GM18861 (cell line): ENCODE results near the gene ZDHHC14.
"Not testable (repeated sequence)": the region's sequence is repeated elsewhere in the genome, so short reads cannot be mapped to it uniquely, and the experiment has no call there.

ENCODE experiments used
- ATAC-seq: cut with Tn5 transposase; IDR thresholded peaks from one replicate; pipeline ENCODE4 v1.9.1; 2021; ENCODE audit not compliant: unreplicated experiment

The ZDHHC14 gene

GRCh38 chr6:157681041-157681650 is 300.2 kb downstream of the ZDHHC14 start:
- no peak for ATAC-seq

GRCh38 chr6:157682856-157683481 is 302.0 kb downstream of the ZDHHC14 start:
- no peak for ATAC-seq

GRCh38 chr6:157683707-157684106 is 302.7 kb downstream of the ZDHHC14 start:
- no peak for ATAC-seq

- no peak for ATAC-seq
These were observed 303.8 kb downstream of the ZDHHC14 start for GRCh38 chr6:157684620-157685299.

- no peak for ATAC-seq
These were observed 304.7 kb downstream of the ZDHHC14 start for GRCh38 chr6:157685596-157686280.

GRCh38 chr6:157688275-157688959 is 307.4 kb downstream of the ZDHHC14 start:
- ATAC-seq = no peak

- no peak for ATAC-seq
These were observed 308.1 kb downstream of the ZDHHC14 start for GRCh38 chr6:157688960-157689599.

- ATAC-seq = no peak
These were observed 308.9 kb downstream of the ZDHHC14 start for GRCh38 chr6:157689875-157690274.

- ATAC-seq = no peak
These were observed 309.6 kb downstream of the ZDHHC14 start for GRCh38 chr6:157690441-157691210.

GRCh38 chr6:157691621-157692020 is 310.6 kb downstream of the ZDHHC14 start:
- ATAC-seq = not testable (repeated sequence)

- ATAC-seq = no peak
These were observed 312.9 kb downstream of the ZDHHC14 start for GRCh38 chr6:157693867-157694266.

- no peak for ATAC-seq
These were observed 314.5 kb downstream of the ZDHHC14 start for GRCh38 chr6:157695301-157696040.

GRCh38 chr6:157699777-157700636 is 319.0 kb downstream of the ZDHHC14 start:
- no peak for ATAC-seq

- not testable (repeated sequence) for ATAC-seq
These were observed 325.4 kb downstream of the ZDHHC14 start for GRCh38 chr6:157706351-157706750.

- no peak for ATAC-seq
These were observed 325.9 kb downstream of the ZDHHC14 start for GRCh38 chr6:157706883-157707282.

- no peak for ATAC-seq
These were observed 326.6 kb downstream of the ZDHHC14 start for GRCh38 chr6:157707576-157707975.

- ATAC-seq = no peak
These were observed 327.2 kb downstream of the ZDHHC14 start for GRCh38 chr6:157708239-157708638.

- ATAC-seq = no peak
These were observed 327.9 kb downstream of the ZDHHC14 start for GRCh38 chr6:157708933-157709332.
